Osteoblast (primary cell): ENCODE data around the gene CNOT6. TPM values are rescaled to one million over a fixed set of nuclear protein-coding genes. Genes with fewer than 3 reads are reported as not detected.

ENCODE experiments used
- DNase-seq: peaks from one replicate; pipeline ENCODE4 v3.0.0; 2011; ENCODE audit warnings: low spot score, mixed read lengths; ENCODE audit not compliant: insufficient read length; ENCODE audit errors: missing footprints
- H2AFZ ChIP-seq: 2 replicates; pipeline ENCODE4 v1.6.0; 2011; ENCODE audit warnings: mild to moderate bottlenecking, low read length
- H3K27ac ChIP-seq: 2 replicates; pipeline ENCODE4 v1.5.1; 2011; ENCODE audit warnings: mild to moderate bottlenecking, low read depth, low read length, moderate library complexity
- H3K27me3 ChIP-seq: 2 replicates; pipeline ENCODE4 v1.6.0; 2012; ENCODE audit warnings: mild to moderate bottlenecking, control low read depth, inconsistent platforms, low read length, moderate library complexity; ENCODE audit not compliant: insufficient read depth
- H3K36me3 ChIP-seq: 2 replicates; pipeline ENCODE4 v1.5.1; 2011; ENCODE audit warnings: mild to moderate bottlenecking, low read length, control low read depth, moderate library complexity; ENCODE audit not compliant: insufficient read depth
- H3K4me1 ChIP-seq: 2 replicates; pipeline ENCODE4 v1.5.1; 2011; ENCODE audit warnings: mild to moderate bottlenecking, low read length, control low read depth, moderate library complexity; ENCODE audit not compliant: insufficient read depth
- H3K4me2 ChIP-seq: 2 replicates; pipeline ENCODE4 v1.6.0; 2011; ENCODE audit warnings: mild to moderate bottlenecking, low read length; ENCODE audit not compliant: insufficient read depth
- H3K4me3 ChIP-seq: fragments of 200-600 bp; sonication (generic); 3 replicates; pipeline ENCODE4 v1.5.1; 2012; ENCODE audit warnings: mild to moderate bottlenecking, low read length, inconsistent platforms; ENCODE audit not compliant: insufficient read depth
- H3K79me2 ChIP-seq: 2 replicates; pipeline ENCODE4 v1.6.0; 2012; ENCODE audit warnings: mild to moderate bottlenecking, low read length, control low read depth, inconsistent platforms; ENCODE audit not compliant: insufficient read depth
- H3K9me3 ChIP-seq: 2 replicates; pipeline ENCODE4 v1.5.1; 2011; ENCODE audit warnings: low read depth, low read length, control low read depth
- H4K20me1 ChIP-seq: 2 replicates; pipeline ENCODE4 v1.6.0; 2012; ENCODE audit warnings: mild to moderate bottlenecking, low read length, control low read depth; ENCODE audit not compliant: insufficient read depth
- CTCF ChIP-seq: IDR thresholded peaks from 2 replicates; pipeline ENCODE4 v1.5.1; 2011; ENCODE audit warnings: mild to moderate bottlenecking, low read depth, low read length, moderate library complexity; ENCODE audit errors: extremely low read depth
- total RNA-seq: library from RNA; depleted of rRNA; stranded (reverse); fragments of >200 nt; gene quantifications from 2 replicates; pipeline ENCODE4 v1.2.3, GENCODE V29; 2012

The CNOT6 gene
- total RNA-seq, 1 donor = 8.3 TPM

- DNase-seq = no peak
- H4K20me1 ChIP-seq = peaks cover 11% of the 10 kb centered on the region
- no peak for TF ChIP-seq CTCF
- H3K36me3 ChIP-seq = peaks cover 13% of the 10 kb centered on the region
- peaks cover 54% of the 10 kb centered on the region for H3K79me2 ChIP-seq
- H3K27me3 ChIP-seq = no peaks in the 10 kb centered on the region
- no peak overlapping the region for H3K4me2 ChIP-seq
- H2AFZ ChIP-seq = no peak overlapping the region
- H3K4me1 ChIP-seq = no peaks in the 10 kb centered on the region
- no peaks in the 10 kb centered on the region for H3K9me3 ChIP-seq
- no peak overlapping the region for H3K27ac ChIP-seq
- H3K4me3 ChIP-seq = no peak overlapping the region
These were observed 54.4 kb downstream of the CNOT6 start for GRCh38 chr5:180548563-180548962.

DNA sequence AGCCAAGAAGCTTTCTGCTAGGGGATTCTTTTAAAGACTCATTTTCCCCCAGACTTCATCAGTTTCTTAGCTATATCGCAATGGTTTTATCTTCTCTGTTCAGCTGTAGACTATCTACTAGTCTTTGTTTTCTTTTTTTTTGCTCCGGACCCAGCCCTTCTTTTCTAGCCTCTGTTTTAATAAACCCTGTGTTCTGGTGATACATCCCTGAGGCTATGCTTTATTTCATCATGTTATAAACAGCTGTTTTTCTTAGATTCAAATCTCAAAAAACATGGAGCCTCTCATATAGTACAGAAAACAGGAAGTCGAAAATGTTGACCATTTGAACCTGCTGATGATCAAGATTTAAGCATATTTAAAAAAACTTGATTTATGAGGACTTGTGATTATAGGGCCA, 59.4 kb downstream of the CNOT6 start:
- no peak for TF ChIP-seq CTCF
- H4K20me1 ChIP-seq = peaks cover 4% of the 10 kb centered on the region
- no peak for DNase-seq
- peaks cover 17% of the 10 kb centered on the region for H3K79me2 ChIP-seq
- H2AFZ ChIP-seq = no peak overlapping the region
- H3K9me3 ChIP-seq = no peaks in the 10 kb centered on the region
- H3K4me1 ChIP-seq = peaks cover 5% of the 10 kb centered on the region
- H3K27me3 ChIP-seq = no peaks in the 10 kb centered on the region
- peaks cover 13% of the 10 kb centered on the region for H3K36me3 ChIP-seq
- H3K4me2 ChIP-seq = no peak overlapping the region
- H3K4me3 ChIP-seq = no peak overlapping the region
- H3K27ac ChIP-seq = no peak overlapping the region

- Histone ChIP-seq H3K4me3 (no peak overlapping the region), H3K9me3 (no peaks in the 10 kb centered on the region), H3K4me1 (peaks cover 5% of the 10 kb centered on the region), H3K4me2 (no peak overlapping the region), H3K79me2 (peaks cover 22% of the 10 kb centered on the region), H3K36me3 (peaks cover 7% of the 10 kb centered on the region), H4K20me1 (peaks cover 3% of the 10 kb centered on the region), H2AFZ (no peak overlapping the region), H3K27ac (peak overlapping the region; percentile 2), H3K27me3 (no peaks in the 10 kb centered on the region)
- no peak for TF ChIP-seq CTCF
- DNase-seq = no peak
These were observed 61.2 kb downstream of the CNOT6 start for GRCh38 chr5:180555168-180555921.

DNA sequence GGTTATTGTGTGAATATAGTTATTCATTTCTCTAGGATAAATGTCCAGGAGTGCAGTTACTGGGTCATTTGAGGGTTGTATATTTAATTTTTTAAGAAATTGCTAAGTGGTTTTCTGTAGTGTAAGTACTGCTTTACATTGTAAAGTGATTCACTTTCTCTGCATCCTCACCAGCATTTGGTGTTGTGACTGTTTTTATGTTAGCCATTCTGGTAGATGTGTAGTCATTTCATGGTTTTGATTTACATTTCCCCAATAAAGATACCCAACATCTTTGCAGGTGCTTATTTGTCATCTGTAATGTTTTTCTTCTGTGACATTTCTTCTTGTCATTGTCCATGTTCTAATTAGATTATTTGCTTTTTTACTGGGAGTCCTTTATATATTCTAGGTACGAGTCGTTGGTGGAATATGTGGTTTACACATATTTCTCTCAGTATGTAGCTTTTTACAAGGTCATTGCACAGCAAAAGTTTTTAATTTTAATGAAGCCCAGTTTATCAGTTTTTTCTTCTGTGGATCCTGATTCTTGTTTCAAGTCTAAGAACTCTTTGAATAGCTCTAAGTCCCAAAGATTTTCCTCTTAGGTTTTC, 63.1 kb downstream of the CNOT6 start:
- Histone ChIP-seq H3K79me2 (peaks cover 36% of the 10 kb centered on the region), H4K20me1 (no peaks in the 10 kb centered on the region)
- DNase-seq = no peak

More for the DNA sequence above, 63.1 kb downstream of the CNOT6 start:
- Histone ChIP-seq H2AFZ (no peak overlapping the region), H3K4me3 (no peak overlapping the region), H3K27ac (no peak overlapping the region), H3K4me2 (no peak overlapping the region), H3K9me3 (no peaks in the 10 kb centered on the region), H3K4me1 (peaks cover 5% of the 10 kb centered on the region), H3K27me3 (no peaks in the 10 kb centered on the region), H3K36me3 (peaks cover 4% of the 10 kb centered on the region)
- no peak for TF ChIP-seq CTCF
